Measurements from ENCODE around the gene FAM13A. TPM values are rescaled to one million over a fixed set of nuclear protein-coding genes. Genes with fewer than 3 reads are reported as not detected.

FAM13A gene
- total RNA-seq, 1 experiment from 2014 or later: 16.7 TPM

GRCh38 chr4:88792821-88793220, 264.2 kb downstream of the FAM13A start:
- DNase-seq (ENCODE audit: low read depth): no peak
- in situ Hi-C loops (cut with HindIII; ENCODE audit: low pct_unique_long_range_greater_than_20kb, low sequenced_read_pairs): no loop called here

- peak; percentile 78 for DNase-seq (ENCODE audit: low read depth)
- in situ Hi-C loops (cut with HindIII; ENCODE audit: low pct_unique_long_range_greater_than_20kb, low sequenced_read_pairs): no loop called here
Observed at GRCh38 chr4:88792268-88792781, 264.7 kb downstream of the FAM13A start.

GRCh38 chr4:88791274-88791673, 265.7 kb downstream of the FAM13A start:
- in situ Hi-C loops (cut with HindIII; ENCODE audit: low pct_unique_long_range_greater_than_20kb, low sequenced_read_pairs): no loop called here
- no peak for DNase-seq (ENCODE audit: low read depth)

- in situ Hi-C loops (cut with HindIII; ENCODE audit: low pct_unique_long_range_greater_than_20kb, low sequenced_read_pairs): no loop called here
- no peak for DNase-seq (ENCODE audit: low read depth)
Observed at GRCh38 chr4:88788895-88789294, 268.1 kb downstream of the FAM13A start.

- in situ Hi-C loops (cut with HindIII; ENCODE audit: low pct_unique_long_range_greater_than_20kb, low sequenced_read_pairs): no loop called here
- no peak for DNase-seq (ENCODE audit: low read depth)
Observed at GRCh38 chr4:88788424-88788823, 268.6 kb downstream of the FAM13A start.

GRCh38 chr4:88786011-88786410, 271.0 kb downstream of the FAM13A start:
- in situ Hi-C loops (cut with HindIII; ENCODE audit: low pct_unique_long_range_greater_than_20kb, low sequenced_read_pairs): no loop called here
- DNase-seq (ENCODE audit: low read depth): no peak

- no peak for DNase-seq (ENCODE audit: low read depth)
- in situ Hi-C loops (cut with HindIII; ENCODE audit: low pct_unique_long_range_greater_than_20kb, low sequenced_read_pairs): no loop called here
Observed at GRCh38 chr4:88780389-88780788, 276.6 kb downstream of the FAM13A start.

- peak; percentile 69 for DNase-seq (ENCODE audit: low read depth)
- in situ Hi-C loops (cut with HindIII; ENCODE audit: low pct_unique_long_range_greater_than_20kb, low sequenced_read_pairs): no loop called here
Observed at GRCh38 chr4:88779431-88779830, 277.6 kb downstream of the FAM13A start.

- in situ Hi-C loops (cut with HindIII; ENCODE audit: low pct_unique_long_range_greater_than_20kb, low sequenced_read_pairs): no loop called here
- DNase-seq (ENCODE audit: low read depth): no peak
Observed at GRCh38 chr4:88775529-88775928, 281.5 kb downstream of the FAM13A start.

- DNase-seq (ENCODE audit: low read depth): peak; percentile 49
- in situ Hi-C loops (cut with HindIII; ENCODE audit: low pct_unique_long_range_greater_than_20kb, low sequenced_read_pairs): no loop called here
Observed at GRCh38 chr4:88775026-88775425, 282.0 kb downstream of the FAM13A start.

GRCh38 chr4:88771883-88772450, 285.0 kb downstream of the FAM13A start:
- in situ Hi-C loops (cut with HindIII; ENCODE audit: low pct_unique_long_range_greater_than_20kb, low sequenced_read_pairs): no loop called here
- DNase-seq (ENCODE audit: low read depth): no peak

- in situ Hi-C loops (cut with HindIII; ENCODE audit: low pct_unique_long_range_greater_than_20kb, low sequenced_read_pairs): no loop called here
Observed at GRCh38 chr4:88765729-88766128, 291.3 kb downstream of the FAM13A start.

GRCh38 chr4:88763075-88763474, 293.9 kb downstream of the FAM13A start:
- DNase-seq (ENCODE audit: low read depth): no peak
- in situ Hi-C loops (cut with HindIII; ENCODE audit: low pct_unique_long_range_greater_than_20kb, low sequenced_read_pairs): no loop called here

More at GRCh38 chr4:88765729-88766128, 291.3 kb downstream of the FAM13A start:
- DNase-seq (ENCODE audit: low read depth): peak; percentile 71

- no peak for DNase-seq (ENCODE audit: low read depth)
- in situ Hi-C loops (cut with HindIII; ENCODE audit: low pct_unique_long_range_greater_than_20kb, low sequenced_read_pairs): no loop called here
Observed at GRCh38 chr4:88761861-88762523, 295.0 kb downstream of the FAM13A start.

- in situ Hi-C loops (cut with HindIII; ENCODE audit: low pct_unique_long_range_greater_than_20kb, low sequenced_read_pairs): no loop called here
Observed at GRCh38 chr4:88761342-88761741, 295.6 kb downstream of the FAM13A start.

GRCh38 chr4:88759895-88760290, 297.1 kb downstream of the FAM13A start:
- DNase-seq (ENCODE audit: low read depth): no peak
- in situ Hi-C loops (cut with HindIII; ENCODE audit: low pct_unique_long_range_greater_than_20kb, low sequenced_read_pairs): no loop called here

More at GRCh38 chr4:88761342-88761741, 295.6 kb downstream of the FAM13A start:
- no peak for DNase-seq (ENCODE audit: low read depth)

- DNase-seq (ENCODE audit: low read depth): no peak
- in situ Hi-C loops (cut with HindIII; ENCODE audit: low pct_unique_long_range_greater_than_20kb, low sequenced_read_pairs): no loop called here
Observed at GRCh38 chr4:88759039-88759894, 297.7 kb downstream of the FAM13A start.

- in situ Hi-C loops (cut with HindIII; ENCODE audit: low pct_unique_long_range_greater_than_20kb, low sequenced_read_pairs): no loop called here
- DNase-seq (ENCODE audit: low read depth): no peak
Observed at GRCh38 chr4:88758264-88758663, 298.7 kb downstream of the FAM13A start.

GRCh38 chr4:88757776-88758175, 299.2 kb downstream of the FAM13A start:
- in situ Hi-C loops (cut with HindIII; ENCODE audit: low pct_unique_long_range_greater_than_20kb, low sequenced_read_pairs): no loop called here
- no peak for DNase-seq (ENCODE audit: low read depth)
